NCI-H2196 treated with DMSO at 0.1 percent for 48 hours (cell line): ENCODE data around the gene INPP5A.

Experiments used
- DNase-seq: peaks from one replicate; lab custom pipeline; 2025; ENCODE audit not compliant: unreplicated experiment; lab: John Stamatoyannopoulos, UW

INPP5A gene

GRCh38 chr10:132826524-132827422 lies 289.2 kb downstream of the INPP5A start:
- no peak for DNase-seq

- no peak for DNase-seq
Observed at GRCh38 chr10:132827423-132827789, 289.8 kb downstream of the INPP5A start.

GRCh38 chr10:132827861-132828539 lies 290.4 kb downstream of the INPP5A start:
- no peak for DNase-seq

- no peak for DNase-seq
Observed at GRCh38 chr10:132828681-132829080, 291.1 kb downstream of the INPP5A start.

GRCh38 chr10:132829403-132829802 lies 291.8 kb downstream of the INPP5A start:
- no peak for DNase-seq

- no peak for DNase-seq
Observed at GRCh38 chr10:132832186-132832969, 294.8 kb downstream of the INPP5A start.
